Endothelial cell (in vitro differentiated cells): Measurements from ENCODE around the gene ETS2. TPM values are rescaled to one million over a fixed set of nuclear protein-coding genes. Genes with fewer than 3 reads are reported as not detected.

ENCODE experiments used
- DNase-seq: peaks from one replicate; pipeline ENCODE4 v3.0.0; 2021; ENCODE audit warnings: low spot score
- H3K27ac Mint-ChIP-seq: one replicate; pipeline ENCODE4 v1.8.0; 2021; ENCODE audit warnings: mixed read lengths, inconsistent platforms; ENCODE audit not compliant: unreplicated experiment
- H3K27me3 Mint-ChIP-seq: one replicate; pipeline ENCODE4 v1.8.0; 2021; ENCODE audit warnings: mild to moderate bottlenecking, moderate library complexity, mixed read lengths, inconsistent platforms; ENCODE audit not compliant: unreplicated experiment
- H3K36me3 Mint-ChIP-seq: one replicate; pipeline ENCODE4 v1.8.0; 2021; ENCODE audit warnings: mild to moderate bottlenecking, low read depth, mixed read lengths, inconsistent platforms; ENCODE audit not compliant: unreplicated experiment
- H3K4me1 Mint-ChIP-seq: one replicate; pipeline ENCODE4 v1.8.0; 2021; ENCODE audit warnings: mild to moderate bottlenecking, mixed read lengths, inconsistent platforms; ENCODE audit not compliant: unreplicated experiment
- H3K4me3 Mint-ChIP-seq: one replicate; pipeline ENCODE4 v1.8.0; 2021; ENCODE audit warnings: mild to moderate bottlenecking, mixed read lengths, inconsistent platforms; ENCODE audit not compliant: unreplicated experiment
- H3K9me3 Mint-ChIP-seq: one replicate; pipeline ENCODE4 v1.8.0; 2021; ENCODE audit warnings: mixed read lengths, inconsistent platforms; ENCODE audit not compliant: unreplicated experiment
- CTCF ChIP-seq: fragments of 200-600 bp; sonication (generic); IDR thresholded peaks from one replicate; pipeline ENCODE4 v1.5.0; 2021; ENCODE audit warnings: antibody characterized with exemption; ENCODE audit not compliant: unreplicated experiment
- total RNA-seq: library from RNA; stranded (reverse); fragmentation: NEBNext Ultra II Directional; extraction: Animal tissue kit (Norgen Biotek cat#: 25700); gene quantifications from one replicate; pipeline ENCODE4 v1.2.1, GENCODE V29; 2021; ENCODE audit not compliant: unreplicated experiment

Gene ETS2
- total RNA-seq, 1 donor from 2014 or later: 74.2 TPM

DNA sequence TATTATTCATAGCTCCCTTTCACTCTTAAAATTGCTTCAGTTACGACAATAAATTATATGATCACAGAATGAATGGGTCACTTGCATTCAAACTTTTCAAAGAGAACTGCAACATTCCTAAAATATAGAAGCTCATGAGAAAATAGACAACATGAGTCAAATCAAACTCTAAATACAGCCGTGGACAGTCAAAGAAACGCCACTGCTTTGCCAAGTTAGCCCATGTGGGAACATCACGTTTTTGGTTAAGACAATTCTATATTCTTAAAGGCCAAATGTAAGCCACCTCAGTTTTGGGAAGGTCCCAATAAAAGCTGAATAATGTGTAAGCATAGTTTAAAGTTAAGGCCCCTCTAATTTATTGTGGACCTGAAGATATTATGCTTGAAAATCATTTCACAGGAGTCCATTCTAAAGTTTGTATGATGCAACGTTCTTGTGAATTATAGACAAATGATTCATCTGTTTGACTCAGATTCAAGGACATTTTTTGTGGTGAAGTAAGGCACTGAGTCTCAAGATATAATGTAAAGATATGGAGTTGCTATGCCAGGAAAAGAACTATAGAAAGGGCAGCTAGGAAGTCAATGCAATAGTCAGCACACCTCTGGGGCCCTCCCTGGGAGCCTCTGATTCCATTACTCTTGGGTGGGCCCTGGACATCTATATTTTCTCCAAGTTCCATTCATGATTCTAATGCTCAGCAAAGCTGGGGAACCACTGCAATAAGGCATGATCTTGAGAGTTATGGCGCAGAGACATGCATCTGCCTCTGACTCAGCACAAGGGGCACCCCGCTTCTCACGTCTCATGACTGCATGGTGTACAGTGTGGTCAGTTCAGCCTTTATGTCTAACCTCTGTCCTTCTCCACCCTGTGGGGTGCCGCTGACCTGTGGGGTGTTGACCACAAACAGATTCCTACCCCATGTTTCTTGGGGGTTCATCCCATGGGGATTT, 33.9 kb downstream of the ETS2 start:
- Mint-ChIP-seq H3K36me3 (no peaks in the 10 kb centered on the region), H3K9me3 (no peaks in the 10 kb centered on the region), H3K4me3 (no peak overlapping the region), H3K27ac (no peak overlapping the region), H3K27me3 (no peaks in the 10 kb centered on the region), H3K4me1 (peaks cover 12% of the 10 kb centered on the region)
- no peak for TF ChIP-seq CTCF
- DNase-seq: no peak

- no peak overlapping the region for H3K27ac Mint-ChIP-seq
- peaks cover 12% of the 10 kb centered on the region for H3K4me1 Mint-ChIP-seq
Measured at GRCh38 chr21:38840456-38841300, 34.9 kb downstream of the ETS2 start.

DNA sequence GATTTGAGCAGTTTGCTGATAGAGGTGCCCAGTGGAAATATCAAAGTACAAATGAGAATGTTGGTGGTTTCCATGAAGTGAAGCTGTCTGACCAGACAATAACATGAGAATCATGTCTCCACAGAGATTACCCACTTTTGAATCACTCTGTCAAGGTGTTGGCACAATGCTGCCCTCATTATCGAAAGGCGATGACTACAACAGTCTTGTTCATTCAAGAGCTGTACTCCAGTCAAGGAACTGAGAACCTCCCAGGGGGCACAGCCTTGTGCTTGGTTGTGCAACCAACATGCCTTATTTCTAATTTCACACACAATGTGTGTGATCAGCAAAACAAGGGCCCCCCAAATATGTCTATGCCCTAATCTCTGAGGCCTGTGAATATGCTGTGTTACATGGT, 35.7 kb downstream of the ETS2 start:
- peaks cover 12% of the 10 kb centered on the region for H3K4me1 Mint-ChIP-seq
- no peak overlapping the region for H3K4me3 Mint-ChIP-seq
- H3K36me3 Mint-ChIP-seq: no peaks in the 10 kb centered on the region
- no peak overlapping the region for H3K27ac Mint-ChIP-seq
- no peak for DNase-seq
- no peak for TF ChIP-seq CTCF
- H3K27me3 Mint-ChIP-seq: no peaks in the 10 kb centered on the region
- H3K9me3 Mint-ChIP-seq: no peaks in the 10 kb centered on the region

More at GRCh38 chr21:38840456-38841300, 34.9 kb downstream of the ETS2 start:
- Mint-ChIP-seq H3K4me3 (no peak overlapping the region), H3K36me3 (no peaks in the 10 kb centered on the region), H3K9me3 (no peaks in the 10 kb centered on the region), H3K27me3 (no peaks in the 10 kb centered on the region)
- no peak for DNase-seq
- no peak for TF ChIP-seq CTCF

- H3K27me3 Mint-ChIP-seq: no peaks in the 10 kb centered on the region
- no peak overlapping the region for H3K27ac Mint-ChIP-seq
- DNase-seq: no peak
- no peak for TF ChIP-seq CTCF
- H3K4me3 Mint-ChIP-seq: no peak overlapping the region
- H3K4me1 Mint-ChIP-seq: peaks cover 12% of the 10 kb centered on the region
- H3K9me3 Mint-ChIP-seq: no peaks in the 10 kb centered on the region
- H3K36me3 Mint-ChIP-seq: no peaks in the 10 kb centered on the region
Measured at GRCh38 chr21:38842079-38842478, 36.4 kb downstream of the ETS2 start.
